K562 (cell line): Measurements from ENCODE around the gene BEST1. TPM values are rescaled to one million over a fixed set of nuclear protein-coding genes. Genes with fewer than 3 reads are reported as not detected.

Experiments
- CTCF ChIP-seq, 3 experiments: IDR thresholded peaks in 2 of 3; conservative IDR thresholded peaks in 1 of 3; 2 replicates each; pipeline ENCODE4 v1.5.1; 2011 to 2012; ENCODE audit warnings: low read length in 3 of 3, mild to moderate bottlenecking in 3 of 3, control low read depth in 2 of 3, improper control_type of control experiment in 1 of 3, inconsistent platforms in 1 of 3, low read depth in 1 of 3, mixed read lengths in 1 of 3, moderate library complexity in 1 of 3; ENCODE audit not compliant: insufficient read depth in 2 of 3
- CXXC5 ChIP-seq: fragments of 250-450 bp; sonication (Bioruptor Pico); IDR thresholded peaks from 2 replicates; pipeline ENCODE4 v1.8.0; 2022; ENCODE audit warnings: inconsistent platforms, mild to moderate bottlenecking, moderate library complexity
- ELK3 ChIP-seq: fragments of 450-650 bp; formaldehyde crosslinking; IDR thresholded peaks from 2 replicates; pipeline ENCODE4 v1.4.0; 2020; ENCODE audit warnings: mild to moderate bottlenecking
- FUS ChIP-seq: fragments of 200-400 bp; formaldehyde crosslinking; optimal IDR thresholded peaks from 2 replicates; pipeline ENCODE3; 2017; ENCODE audit warnings: low read depth, low read length
- GATAD2B ChIP-seq: fragments of 450-650 bp; IDR thresholded peaks from 2 replicates; pipeline ENCODE4 v1.6.1; 2017; ENCODE audit warnings: mild to moderate bottlenecking, borderline replicate concordance
- HIVEP1 ChIP-seq: fragments of 250-450 bp; sonication (Bioruptor Pico); IDR thresholded peaks from 2 replicates; pipeline ENCODE4 v1.4.0; 2020; ENCODE audit warnings: mild to moderate bottlenecking
- IRF1 ChIP-seq: sonication (generic); formaldehyde crosslinking; IDR thresholded peaks from 2 replicates; pipeline ENCODE4 v1.8.0; 2022; ENCODE audit warnings: missing genetic modification reagents, mild to moderate bottlenecking, borderline replicate concordance
- MYC ChIP-seq, 2 experiments: fragments of 250-450 bp in 1 of 2; sonication (Bioruptor Pico) in 1 of 2; IDR thresholded peaks; 2 replicates each; pipeline versions ENCODE4 v1.5.1 to v1.6.1; 2012 to 2021; ENCODE audit warnings: low read depth in 2 of 2, borderline replicate concordance in 1 of 2, improper control_type of control experiment in 1 of 2, low read length in 1 of 2, mild to moderate bottlenecking in 1 of 2, moderate library complexity in 1 of 2
- PTTG1 ChIP-seq: fragments of 450-650 bp; IDR thresholded peaks from 2 replicates; pipeline ENCODE4 v1.6.1; 2016; ENCODE audit warnings: low read depth, mild to moderate bottlenecking, missing genetic modification characterization, missing compliant biosample characterization
- SP1 ChIP-seq: sonication (generic); formaldehyde crosslinking; IDR thresholded peaks from 2 replicates; pipeline ENCODE4 v1.8.1; 2022; ENCODE audit warnings: mild to moderate bottlenecking, missing genetic modification reagents
- USF1 ChIP-seq: sonication (generic); formaldehyde crosslinking; IDR thresholded peaks from 2 replicates; pipeline ENCODE4 v1.9.0; 2022; ENCODE audit warnings: mild to moderate bottlenecking, missing genetic modification reagents
- ZBTB5 ChIP-seq: fragments of 450-650 bp; IDR thresholded peaks from 2 replicates; pipeline ENCODE4 v1.6.1; 2017; ENCODE audit warnings: antibody characterized with exemption
- ZNF184 ChIP-seq: sonication (generic); formaldehyde crosslinking; IDR thresholded peaks from 2 replicates; pipeline ENCODE4 v1.5.0; 2020; ENCODE audit warnings: missing genetic modification reagents
- ZNF395 ChIP-seq: fragments of 200-800 bp; sonication (Bioruptor generic); IDR thresholded peaks from 2 replicates; pipeline ENCODE4 v1.6.1; 2017; ENCODE audit warnings: missing genetic modification characterization, missing compliant biosample characterization
- ZNF408 ChIP-seq: fragments of 250-450 bp; sonication (Bioruptor Pico); IDR thresholded peaks from 2 replicates; pipeline ENCODE4 v1.4.0; 2020; ENCODE audit warnings: low read depth, mild to moderate bottlenecking, moderate library complexity
- ZNF445 ChIP-seq: fragments of 250-450 bp; sonication (Bioruptor Pico); IDR thresholded peaks from 2 replicates; pipeline ENCODE4 v1.4.0; 2020; ENCODE audit warnings: low read depth, mild to moderate bottlenecking, moderate library complexity
- polyA plus RNA-seq, 8 experiments: library from polyadenylated mRNA; depleted of rRNA in 4 of 8; stranded (reverse) in 5 of 8; unstranded in 3 of 8; fragments of >200 nt; fragmentation: Nextera tagmentation in 2 of 8; fragmentation: Illumina TruSeq in 1 of 8; extraction: Ambion mirVana in 2 of 8; extraction: Trizol in 1 of 8; gene quantifications; 2 replicates each; pipeline versions ENCODE4 v1.2.1 to v1.2.3, GENCODE V29; 2011 to 2014; ENCODE audit warnings: inconsistent platforms in 1 of 8, missing spikeins in 1 of 8
- total RNA-seq, 7 experiments: library from RNA; depleted of rRNA in 6 of 7; stranded (reverse); fragments of >200 nt in 6 of 7; fragmentation: Illumina TruSeq in 2 of 7; extraction: Trizol in 2 of 7; gene quantifications; 2 replicates each; pipeline versions ENCODE4 v1.2.1 to v1.2.3, GENCODE V29; 2011 to 2021; ENCODE audit warnings: low replicate concordance in 1 of 7

BEST1 gene
- total and polyA plus RNA-seq, 9 of the 15 experiments (the other 6 are each of a cell fraction or from before 2014, with no cell fraction given), result 0.07 to 1.3 (median 0.40) TPM

- TF ChIP-seq CTCF (IDR thresholded peaks at IDR 0.05 in 2 of 3, conservative IDR thresholded peaks at IDR 0.05 in 1 of 3; ENCODE audit: insufficient read depth in 2 of 3, low read depth in 1 of 3, low read length in 3 of 3) (no peak), ZNF184 (no peak), ZNF445 (CRISPR knock-in tag) (0 out of 2 replicates have a peak, but pooled peaks have one; percentile 20), ZNF408 (no peak), CXXC5 (no peak), HIVEP1 (no peak), SP1 (CRISPR knock-in tag) (peak; percentile 22), ELK3 (CRISPR knock-in tag) (no peak), MYC (IDR thresholded peaks at IDR 0.05; ENCODE audit: low read depth, low read length) (no peak), MYC (CRISPR knock-in tag; IDR thresholded peaks at IDR 0.05; ENCODE audit: borderline replicate concordance, low read depth) (no peak; the same call in 1 of the 2 replicates), GATAD2B (no peak), IRF1 (CRISPR knock-in tag) (no peak), FUS (no peak), ZBTB5 (no peak), USF1 (peak; percentile 2; the same call in 1 of the 2 replicates), ZNF395 (CRISPR knock-in tag) (no peak), PTTG1 (tag) (no peak)
Measured at GRCh38 chr11:61962213-61963015, 12.3 kb downstream of the BEST1 start (continued).
